H1 (cell line): Measurements from ENCODE around the gene CES3. TPM values are rescaled to one million over a fixed set of nuclear protein-coding genes. Genes with fewer than 3 reads are reported as not detected.

Experiments
- BACH1 ChIP-seq: IDR thresholded peaks from 2 replicates; pipeline ENCODE4 v1.6.1; 2012; ENCODE audit warnings: low read length, improper control_type of control experiment
- BCL11A ChIP-seq, 2 experiments: IDR thresholded peaks; one replicate each; pipeline ENCODE4 v1.6.1; 2011; ENCODE audit warnings: low read depth in 2 of 2, low read length in 2 of 2, mild to moderate bottlenecking in 2 of 2
- CHD1 ChIP-seq: IDR thresholded peaks from 2 replicates; pipeline ENCODE4 v1.6.1; 2012; ENCODE audit warnings: low read depth, low read length, improper control_type of control experiment
- JUND ChIP-seq: IDR thresholded peaks from 2 replicates; pipeline ENCODE4 v1.6.1; 2011; ENCODE audit warnings: mild to moderate bottlenecking, improper control_type of control experiment, low read length
- KDM1A ChIP-seq: fragments of 200-600, 300-600 bp; sonication (generic); IDR thresholded peaks from 2 replicates; pipeline ENCODE4 v1.7.1; 2016; ENCODE audit warnings: mild to moderate bottlenecking, low read length, borderline replicate concordance
- KDM4A ChIP-seq: IDR thresholded peaks from one replicate; pipeline ENCODE4 v1.7.1; 2012; ENCODE audit warnings: low read depth, mild to moderate bottlenecking, moderate library complexity, low read length, inconsistent platforms; ENCODE audit not compliant: severe bottlenecking
- NRF1 ChIP-seq: IDR thresholded peaks from 2 replicates; pipeline ENCODE4 v1.6.1; 2011; ENCODE audit warnings: mild to moderate bottlenecking, low read depth, low read length, improper control_type of control experiment
- PHF8 ChIP-seq: fragments of 200-600 bp; sonication (generic); conservative IDR thresholded peaks from 2 replicates; pipeline ENCODE4 v1.7.1; 2012; ENCODE audit warnings: low read depth, mild to moderate bottlenecking, inconsistent platforms, low read length, moderate library complexity
- RFX5 ChIP-seq: IDR thresholded peaks from 2 replicates; pipeline ENCODE4 v1.6.1; 2011; ENCODE audit warnings: low read depth, low read length, improper control_type of control experiment, borderline replicate concordance
- RNF2 ChIP-seq: fragments of 200-900, 300-1000 bp; sonication (generic); IDR thresholded peaks from 2 replicates; pipeline ENCODE4 v1.7.1; 2016; ENCODE audit warnings: borderline replicate concordance, low read depth, mild to moderate bottlenecking, antibody characterized with exemption, low read length; ENCODE audit not compliant: poor library complexity, severe bottlenecking; ENCODE audit errors: missing control alignments
- SAP30 ChIP-seq: fragments of 300-600 bp; sonication (generic); IDR thresholded peaks from 2 replicates; pipeline ENCODE4 v1.7.1; 2012; ENCODE audit warnings: low read length, moderate library complexity, mild to moderate bottlenecking, inconsistent platforms; ENCODE audit not compliant: insufficient read depth, insufficient replicate concordance
- TAF1 ChIP-seq: IDR thresholded peaks from 2 replicates; pipeline ENCODE4 v1.6.1; 2011; ENCODE audit warnings: mild to moderate bottlenecking, low read depth, low read length
- USF2 ChIP-seq: IDR thresholded peaks from 2 replicates; pipeline ENCODE4 v1.6.1; 2011; ENCODE audit warnings: low read length, improper control_type of control experiment
- polyA plus RNA-seq, 7 experiments: library from polyadenylated mRNA; depleted of rRNA in 3 of 7; stranded (reverse) in 5 of 7; unstranded in 2 of 7; fragments of >200 nt in 5 of 7; fragments of 200-250 nt in 2 of 7; gene quantifications; 1 replicate in 5 of 7; 2 replicates in 1 of 7; 4 replicates in 1 of 7; pipeline versions ENCODE4 v1.2.1 to v1.2.3, GENCODE V29; 2011 to 2013; ENCODE audit warnings: missing spikeins in 2 of 7, mixed read lengths in 2 of 7
- total RNA-seq: library from RNA; stranded (reverse); fragmentation: NEBNext Ultra II Directional; extraction: Animal tissue kit (Norgen Biotek cat#: 25700); gene quantifications from 2 replicates; pipeline ENCODE4 v1.2.1, GENCODE V29; 2021

The CES3 gene
- total and polyA plus RNA-seq, 2 of the 8 experiments (the other 6 are each of a cell fraction or from before 2014, with no cell fraction given) = 1.6 to 2.2 TPM

- TF ChIP-seq CHD1 (no peak), KDM1A (no peak), BCL11A (IDR thresholded peaks at IDR 0.05; ENCODE audit: low read depth in 2 of 2, low read length in 2 of 2) (no peak), RNF2 (no peak), BACH1 (no peak), KDM4A (no peak), TAF1 (no peak), PHF8 (no peak), RFX5 (no peak), SAP30 (no peak), NRF1 (no peak), USF2 (no peak), JUND (no peak)
These were observed 53.7 kb downstream of the CES3 start (continued) for GRCh38 chr16:67014634-67015312.
